Trophoblast cell (in vitro differentiated cells and primary cell): ENCODE results near the gene SMG5.

Experiments
- DNase-seq, 2 donors: peaks; one replicate each; pipeline ENCODE4 v3.0.0-alpha.2; 2016
- H2AFZ ChIP-seq: 2 replicates; pipeline ENCODE4 v1.6.1; 2013; ENCODE audit warnings: low read length, moderate library complexity, mild to moderate bottlenecking; ENCODE audit not compliant: insufficient read depth, poor library complexity
- H2AK5ac ChIP-seq: 2 replicates; pipeline ENCODE4 v1.6.1; 2013; ENCODE audit warnings: mild to moderate bottlenecking, low read length
- H2BK120ac ChIP-seq: 2 replicates; pipeline ENCODE4 v1.6.1; 2013; ENCODE audit warnings: low read length, mild to moderate bottlenecking, moderate library complexity; ENCODE audit not compliant: insufficient read depth, poor library complexity
- H2BK12ac ChIP-seq: 2 replicates; pipeline ENCODE4 v1.6.1; 2013; ENCODE audit warnings: mild to moderate bottlenecking, low read length, moderate library complexity
- H2BK5ac ChIP-seq: 2 replicates; pipeline ENCODE4 v1.6.1; 2013; ENCODE audit warnings: low read length, low read depth, moderate library complexity, mild to moderate bottlenecking; ENCODE audit not compliant: poor library complexity
- H3K14ac ChIP-seq: 2 replicates; pipeline ENCODE4 v1.6.1; 2013; ENCODE audit warnings: mild to moderate bottlenecking, low read length
- H3K18ac ChIP-seq: 2 replicates; pipeline ENCODE4 v1.6.1; 2013; ENCODE audit warnings: mild to moderate bottlenecking, low read length
- H3K23ac ChIP-seq: 2 replicates; pipeline ENCODE4 v1.6.1; 2013; ENCODE audit warnings: low read length
- H3K27ac ChIP-seq: 2 replicates; pipeline ENCODE4 v1.5.1; 2013; ENCODE audit warnings: low read depth, mild to moderate bottlenecking, inconsistent platforms, low read length, moderate library complexity
- H3K27me3 ChIP-seq: 2 replicates; pipeline ENCODE4 v1.6.1; 2013; ENCODE audit warnings: inconsistent platforms, mild to moderate bottlenecking, low read length, moderate library complexity; ENCODE audit not compliant: insufficient read depth
- H3K36me3 ChIP-seq, 2 experiments: 1 replicate in 1 of 2; 2 replicates in 1 of 2; pipeline ENCODE4 v1.6.1; 2013; ENCODE audit warnings: low read length in 2 of 2, mild to moderate bottlenecking in 2 of 2, moderate library complexity in 1 of 2; ENCODE audit not compliant: insufficient read depth in 2 of 2, control insufficient read depth in 1 of 2
- H3K4ac ChIP-seq: 2 replicates; pipeline ENCODE4 v1.6.1; 2013; ENCODE audit warnings: low read depth, mild to moderate bottlenecking, low read length, moderate library complexity
- H3K4me1 ChIP-seq, 2 experiments: 1 replicate in 1 of 2; 2 replicates in 1 of 2; pipeline ENCODE4 v1.6.1; 2013; ENCODE audit warnings: low read length in 2 of 2, mild to moderate bottlenecking in 2 of 2, moderate library complexity in 1 of 2; ENCODE audit not compliant: insufficient read depth in 2 of 2, control insufficient read depth in 1 of 2
- H3K4me2 ChIP-seq: 2 replicates; pipeline ENCODE4 v1.6.1; 2013; ENCODE audit warnings: inconsistent platforms, mild to moderate bottlenecking, low read length, moderate library complexity
- H3K4me3 ChIP-seq: 2 replicates; pipeline ENCODE4 v1.5.1; 2013; ENCODE audit warnings: mild to moderate bottlenecking, low read depth, low read length, inconsistent platforms
- H3K79me1 ChIP-seq: one replicate; pipeline ENCODE4 v1.6.1; 2013; ENCODE audit warnings: low read length
- H3K79me2 ChIP-seq: 2 replicates; pipeline ENCODE4 v1.6.1; 2013; ENCODE audit warnings: low read length, mild to moderate bottlenecking; ENCODE audit not compliant: control insufficient read depth, insufficient read depth, poor library complexity
- H3K9ac ChIP-seq: 2 replicates; pipeline ENCODE4 v1.6.1; 2013; ENCODE audit warnings: mild to moderate bottlenecking, low read length
- H3K9me3 ChIP-seq: 2 replicates; pipeline ENCODE4 v1.6.1; 2013; ENCODE audit warnings: low read depth, mild to moderate bottlenecking, control low read depth, inconsistent platforms, low read length; ENCODE audit not compliant: insufficient read depth
- H4K12ac ChIP-seq: 2 replicates; pipeline ENCODE4 v1.6.1; 2013; ENCODE audit warnings: low read depth, mild to moderate bottlenecking, low read length, moderate library complexity
- H4K8ac ChIP-seq: 2 replicates; pipeline ENCODE4 v1.6.1; 2013; ENCODE audit warnings: low read depth, mild to moderate bottlenecking, low read length, moderate library complexity
- H4K91ac ChIP-seq: one replicate; pipeline ENCODE4 v1.6.1; 2013; ENCODE audit warnings: low read depth, mild to moderate bottlenecking, low read length, moderate library complexity
- WGBS: extraction: QIAGEN DNeasy Blood & Tissue Kit; methylation state at CpG from one replicate; pipeline ENCODE4 v1.1.7; 2013; ENCODE audit warnings: missing lambda C conversion rate; ENCODE audit not compliant: insufficient read length, insufficient coverage; ENCODE audit errors: extremely low coverage; 5-methylcytosine and 5-hydroxymethylcytosine counted together

Gene SMG5

DNA sequence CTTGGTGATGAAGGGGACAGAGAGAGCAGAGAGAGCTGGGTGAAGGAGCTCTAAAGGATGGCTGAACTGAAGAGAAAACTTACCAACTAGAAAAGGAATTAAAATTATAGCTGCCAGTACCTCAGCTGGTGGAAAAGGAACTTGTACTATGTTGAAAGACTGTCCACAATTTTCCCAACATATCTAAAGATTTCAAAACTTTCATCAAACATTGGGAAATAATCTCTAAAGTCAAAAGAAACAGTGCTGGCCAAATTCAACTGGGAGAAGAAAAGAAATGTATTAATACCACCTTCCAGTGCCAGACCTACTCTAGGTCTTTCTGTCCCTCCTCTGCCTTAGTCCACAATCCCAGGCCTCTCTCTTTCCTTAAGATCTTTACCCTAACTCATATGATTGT is 6.1 kb downstream of the SMG5 start:
- H3K27ac ChIP-seq: no peak overlapping the region
- no peak overlapping the region for H3K4me2 ChIP-seq
- no peak overlapping the region for H3K4me3 ChIP-seq
- no peak overlapping the region for H2BK120ac ChIP-seq
- H4K91ac ChIP-seq: no peak overlapping the region
- H4K8ac ChIP-seq: no peak overlapping the region
- H2AK5ac ChIP-seq: no peak overlapping the region
- no peak overlapping the region for H2AFZ ChIP-seq
- no peaks in the 10 kb centered on the region for H3K9me3 ChIP-seq
- peaks cover 8% of the 10 kb centered on the region for H3K79me2 ChIP-seq
- H4K12ac ChIP-seq: no peak overlapping the region
- no peak overlapping the region for H2BK5ac ChIP-seq
- peak in 1 of 2 donors; percentile 77 for DNase-seq
- no peaks in the 10 kb centered on the region for H3K27me3 ChIP-seq
- no peak overlapping the region for H3K18ac ChIP-seq
- H3K36me3 ChIP-seq: peaks cover 48 to 71% of the 10 kb centered on the region in 2 experiments
- H3K4me1 ChIP-seq: peaks cover 4 to 5% of the 10 kb centered on the region in 2 experiments
- H3K79me1 ChIP-seq: no peaks in the 10 kb centered on the region
- H3K23ac ChIP-seq: no peak overlapping the region
- H2BK12ac ChIP-seq: no peak overlapping the region
- no peak overlapping the region for H3K9ac ChIP-seq
- H3K14ac ChIP-seq: no peak overlapping the region
- H3K4ac ChIP-seq: no peak overlapping the region

DNA sequence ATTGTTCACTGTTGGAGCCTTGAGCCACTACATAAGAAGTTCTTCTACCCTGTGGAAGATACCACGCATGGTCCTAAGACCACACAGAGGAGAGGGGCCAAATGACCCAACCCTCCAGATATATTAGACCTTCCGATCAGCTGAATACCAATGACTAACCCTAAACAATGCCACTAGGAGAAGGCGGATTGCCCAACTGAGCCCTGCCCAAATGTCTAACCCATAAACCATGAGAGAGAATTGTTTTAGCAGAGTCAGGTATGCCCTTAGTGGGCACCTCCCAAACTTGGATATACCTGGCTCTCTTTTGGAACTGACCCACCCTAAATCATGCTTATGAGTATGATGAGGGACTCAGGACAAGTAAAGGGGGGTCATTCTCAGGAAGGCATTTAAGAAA is 12.3 kb downstream of the SMG5 start:
- no peak overlapping the region for H3K18ac ChIP-seq
- H2AFZ ChIP-seq: no peak overlapping the region
- peaks cover 65 to 76% of the 10 kb centered on the region in 2 experiments for H3K36me3 ChIP-seq
- H3K4ac ChIP-seq: no peak overlapping the region
- no peak overlapping the region for H2BK12ac ChIP-seq
- no CpG with 5 or more reads among the region's 3 CpGs for WGBS
- H3K79me2 ChIP-seq: no peaks in the 10 kb centered on the region
- DNase-seq: no peak
- no peak overlapping the region for H2BK120ac ChIP-seq
- H3K4me2 ChIP-seq: no peak overlapping the region
- no peak overlapping the region for H2BK5ac ChIP-seq
- H3K79me1 ChIP-seq: no peaks in the 10 kb centered on the region
- H4K91ac ChIP-seq: no peak overlapping the region
- H3K14ac ChIP-seq: no peak overlapping the region
- no peaks in the 10 kb centered on the region for H3K27me3 ChIP-seq
- H3K27ac ChIP-seq: no peak overlapping the region
- H3K23ac ChIP-seq: no peak overlapping the region
- H2AK5ac ChIP-seq: no peak overlapping the region
- H4K12ac ChIP-seq: no peak overlapping the region
- no peak overlapping the region for H3K9ac ChIP-seq
- H3K4me1 ChIP-seq: no peaks in the 10 kb centered on the region
- H3K9me3 ChIP-seq: no peaks in the 10 kb centered on the region
- no peak overlapping the region for H3K4me3 ChIP-seq
- no peak overlapping the region for H4K8ac ChIP-seq

DNA sequence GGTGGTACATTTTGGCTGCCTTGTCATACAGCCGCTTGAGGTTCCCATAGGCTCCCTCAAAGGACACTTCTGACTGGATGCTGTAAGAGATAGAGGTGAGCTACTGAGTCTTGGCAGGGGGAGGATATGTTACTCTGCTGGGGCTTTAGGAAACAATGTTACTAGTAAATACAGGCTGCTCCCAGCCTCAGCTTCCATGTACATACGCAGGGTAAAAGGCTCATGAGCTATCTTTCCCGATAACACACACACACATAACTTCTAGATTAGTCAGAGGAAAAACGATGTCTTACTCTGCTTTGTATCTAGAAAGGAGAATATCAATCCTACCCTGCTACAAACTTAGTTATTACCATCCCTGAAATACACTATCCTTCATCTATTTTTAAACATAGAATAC is 14.3 kb downstream of the SMG5 start:
- Histone ChIP-seq H3K4me3 (no peak overlapping the region), H2AFZ (no peak overlapping the region), H4K91ac (no peak overlapping the region), H2AK5ac (no peak overlapping the region), H2BK120ac (no peak overlapping the region), H3K4me2 (no peak overlapping the region), H3K9ac (no peak overlapping the region), H3K27me3 (no peaks in the 10 kb centered on the region), H3K23ac (no peak overlapping the region), H3K18ac (no peak overlapping the region), H3K79me1 (no peaks in the 10 kb centered on the region), H4K8ac (no peak overlapping the region), H2BK5ac (no peak overlapping the region), H2BK12ac (no peak overlapping the region), H3K36me3 (peaks cover 61 to 74% of the 10 kb centered on the region in 2 experiments), H3K4ac (no peak overlapping the region), H3K4me1 (no peaks in the 10 kb centered on the region), H3K14ac (no peak overlapping the region), H3K27ac (no peak overlapping the region), H3K9me3 (no peaks in the 10 kb centered on the region), H3K79me2 (no peaks in the 10 kb centered on the region), H4K12ac (no peak overlapping the region)
- WGBS: no CpG with 5 or more reads among the region's 4 CpGs
- DNase-seq: peak in 1 of 2 donors; percentile 33

DNA sequence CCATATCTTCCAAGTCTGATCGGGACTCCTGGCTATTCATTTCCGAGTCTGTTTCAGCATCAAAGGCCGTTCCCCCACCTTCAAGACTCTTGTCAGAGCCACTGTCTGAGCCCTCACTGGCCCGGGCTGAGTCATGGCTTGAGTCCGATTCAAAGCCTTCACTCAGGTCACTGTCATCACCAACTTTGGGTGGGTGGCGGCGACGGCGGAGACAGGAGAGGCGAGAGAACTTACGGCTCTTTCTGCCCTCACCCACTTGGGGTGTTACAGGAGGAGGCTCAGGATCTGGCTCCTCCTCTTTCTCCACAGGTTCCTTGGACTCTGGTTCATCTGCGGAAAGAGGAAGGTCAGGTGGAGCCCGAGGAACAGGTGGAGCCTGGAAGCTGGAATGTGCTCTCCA is 16.6 kb downstream of the SMG5 start:
- Histone ChIP-seq H3K4me1 (no peaks in the 10 kb centered on the region), H2BK120ac (no peak overlapping the region), H2AK5ac (no peak overlapping the region), H3K14ac (no peak overlapping the region), H3K27ac (no peak overlapping the region), H3K18ac (no peak overlapping the region), H2AFZ (no peak overlapping the region), H3K79me2 (no peaks in the 10 kb centered on the region), H3K79me1 (no peaks in the 10 kb centered on the region), H3K23ac (no peak overlapping the region), H4K12ac (no peak overlapping the region), H2BK5ac (no peak overlapping the region), H4K91ac (no peak overlapping the region), H3K9ac (no peak overlapping the region), H3K4me3 (no peak overlapping the region), H3K27me3 (no peaks in the 10 kb centered on the region), H3K4ac (no peak overlapping the region), H3K4me2 (no peak overlapping the region), H3K9me3 (no peaks in the 10 kb centered on the region), H4K8ac (no peak overlapping the region), H3K36me3 (peaks cover 68 to 76% of the 10 kb centered on the region in 2 experiments), H2BK12ac (no peak overlapping the region)
- WGBS: no CpG with 5 or more reads among the region's 13 CpGs
- DNase-seq: no peak
